ENCODE results near the gene PLCE1. TPM values are rescaled to one million over a fixed set of nuclear protein-coding genes. Genes with fewer than 3 reads are reported as not detected.
A peak's percentile ranks its signal among the peaks of the same experiment; 100 is the strongest.

PLCE1 gene
- total RNA-seq, 2 donors from 2014 or later = 3.9 to 5.3 TPM

- intact Hi-C loops (cut with DNase I) = no loop called here
- 10 to 13% methylated on average over 4 of the region's 4 CpGs for WGBS, 2 donors
- H3K9me3 ChIP-seq = no peaks in the 10 kb centered on the region
- peak overlapping the region in 2 of 4 donors; percentile 40 to 43 for H3K27ac ChIP-seq
- no peaks in the 10 kb centered on the region for H3K36me3 ChIP-seq (replicated peaks in 1 of 2; ENCODE audit: insufficient read depth in 1 of 2, low read depth in 2 of 2)
- ATAC-seq = peak; percentile 89
- peak; percentile 31 to 69 (median 46) for DNase-seq
- no peak overlapping the region for H3K4me3 ChIP-seq
- no peaks in the 10 kb centered on the region for H3K27me3 ChIP-seq
- TF ChIP-seq POLR2A (IDR thresholded peaks at IDR 0.05) (no peak), CTCF (IDR thresholded peaks at IDR 0.05) (no peak)
- peaks cover 31% of the 10 kb centered on the region for H3K4me1 ChIP-seq
Observed at GRCh38 chr10:94006591-94007550, 13.1 kb downstream of the PLCE1 start.

- H3K4me1 ChIP-seq = peaks cover 31% of the 10 kb centered on the region
- 92 to 100% methylated on average over 2 of the region's 2 CpGs for WGBS, 2 donors
- no peak for ATAC-seq
- no peak overlapping the region for H3K4me3 ChIP-seq
- no peaks in the 10 kb centered on the region for H3K27me3 ChIP-seq
- H3K36me3 ChIP-seq (replicated peaks in 1 of 2; ENCODE audit: insufficient read depth in 1 of 2, low read depth in 2 of 2) = no peaks in the 10 kb centered on the region
- no peak overlapping the region for H3K27ac ChIP-seq
- DNase-seq = no peak
- no peak for TF ChIP-seq POLR2A (IDR thresholded peaks at IDR 0.05)
- H3K9me3 ChIP-seq = no peaks in the 10 kb centered on the region
- intact Hi-C loops (cut with DNase I) = no loop called here
Observed at GRCh38 chr10:94008526-94008925, 14.8 kb downstream of the PLCE1 start.

- DNase-seq = no peak
- Histone ChIP-seq H3K36me3 (replicated peaks in 1 of 2; ENCODE audit: insufficient read depth in 1 of 2, low read depth in 2 of 2) (no peaks in the 10 kb centered on the region), H3K4me1 (peaks cover 31% of the 10 kb centered on the region), H3K27ac (no peak overlapping the region), H3K9me3 (no peaks in the 10 kb centered on the region), H3K4me3 (no peak overlapping the region), H3K27me3 (no peaks in the 10 kb centered on the region)
- WGBS, 2 donors = 97 to 100% methylated on average over 2 of the region's 2 CpGs
- ATAC-seq = no peak
- intact Hi-C loops (cut with DNase I) = no loop called here
- TF ChIP-seq CTCF (IDR thresholded peaks at IDR 0.05) = no peak
- no peak for TF ChIP-seq POLR2A (IDR thresholded peaks at IDR 0.05)
Observed at GRCh38 chr10:94010116-94010515, 16.4 kb downstream of the PLCE1 start.

- H3K27me3 ChIP-seq = no peaks in the 10 kb centered on the region
- ATAC-seq (no peak), DNase-seq (no peak)
- TF ChIP-seq POLR2A (IDR thresholded peaks at IDR 0.05) = no peak
- TF ChIP-seq CTCF (IDR thresholded peaks at IDR 0.05) = no peak
- H3K27ac ChIP-seq = no peak overlapping the region
- intact Hi-C loops (cut with DNase I) = no loop called here
- no peak overlapping the region for H3K4me3 ChIP-seq
- no peaks in the 10 kb centered on the region for H3K9me3 ChIP-seq
- H3K4me1 ChIP-seq = peaks cover 25% of the 10 kb centered on the region
- H3K36me3 ChIP-seq (replicated peaks in 1 of 2; ENCODE audit: insufficient read depth in 1 of 2, low read depth in 2 of 2) = no peaks in the 10 kb centered on the region
Observed at GRCh38 chr10:94010886-94011285, 17.2 kb downstream of the PLCE1 start.

GRCh38 chr10:94011296-94011695 is 17.6 kb downstream of the PLCE1 start:
- ATAC-seq (no peak), DNase-seq (no peak)
- no peak overlapping the region for H3K4me3 ChIP-seq
- no peaks in the 10 kb centered on the region for H3K9me3 ChIP-seq
- H3K27ac ChIP-seq = no peak overlapping the region
- no peaks in the 10 kb centered on the region for H3K36me3 ChIP-seq (replicated peaks in 1 of 2; ENCODE audit: insufficient read depth in 1 of 2, low read depth in 2 of 2)
- intact Hi-C loops (cut with DNase I) = no loop called here
- WGBS, 2 donors = 81 to 92% methylated on average over 2 of the region's 2 CpGs
- no peaks in the 10 kb centered on the region for H3K27me3 ChIP-seq
- peaks cover 21% of the 10 kb centered on the region for H3K4me1 ChIP-seq
- TF ChIP-seq POLR2A (IDR thresholded peaks at IDR 0.05) (no peak), CTCF (IDR thresholded peaks at IDR 0.05) (no peak)
